ENCODE data around the gene H6PD.

Gene H6PD

DNA sequence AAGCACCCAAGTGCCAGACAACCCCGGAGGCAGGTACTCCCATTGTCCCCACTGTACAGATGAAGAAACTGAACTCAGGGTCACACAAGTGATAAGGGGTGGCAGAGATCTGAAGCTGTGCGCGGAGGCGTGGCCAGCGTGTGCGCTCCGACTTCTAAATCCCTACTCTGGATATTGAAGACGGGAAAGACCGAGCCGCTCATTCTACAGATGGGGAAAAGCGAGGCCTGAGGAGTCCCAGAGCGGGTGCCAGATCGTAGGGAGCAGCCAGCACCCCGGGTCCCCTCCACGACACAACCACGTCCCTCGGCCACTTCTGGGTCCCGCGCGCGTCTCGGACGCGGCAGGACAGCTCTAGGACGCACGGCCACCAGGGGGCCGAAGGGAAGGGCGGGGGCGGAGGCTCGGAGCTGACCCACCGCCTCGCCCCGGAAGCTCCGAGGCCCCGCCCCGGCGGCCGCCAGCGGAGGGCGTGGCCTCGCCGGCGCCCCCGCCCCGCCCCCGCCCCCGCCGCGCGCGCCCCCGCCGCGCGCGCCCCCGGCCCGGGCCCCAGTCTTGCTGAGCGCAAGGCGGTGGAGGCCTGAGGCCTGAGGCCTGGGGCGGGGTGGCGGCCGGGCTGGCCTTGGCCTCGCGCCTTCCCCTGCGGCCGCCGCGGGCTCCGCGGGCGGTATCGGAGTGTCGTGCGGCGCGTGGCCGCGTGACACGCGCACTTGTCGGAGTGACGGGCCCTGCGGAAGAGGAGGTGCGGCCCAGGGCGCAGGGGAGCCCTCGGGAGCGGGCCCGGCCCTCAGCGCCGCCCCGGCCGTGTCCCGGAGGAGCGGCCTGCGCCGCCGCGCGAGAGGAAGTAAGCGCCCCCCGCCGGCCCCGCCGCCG is at the start of gene H6PD:
Gene H6PD, plus strand, starts transcription at position 552 of the 873 bp plus-strand sequence. CDS start 10,161 bp downstream, outside the sequence.
- Histone ChIP-seq H3K27ac (peak within 1 kb of the TSS; percentile 97), H3K4me3 (ENCODE audit: low read depth in 1 of 2, low read length in 1 of 2) (peak within 1 kb of the TSS; percentile 66 to 92), H3K4me1 (ENCODE audit: control insufficient read depth in 1 of 2, insufficient read depth in 1 of 2, low read depth in 1 of 2, low read length in 1 of 2) (peaks cover 83 to 90% of the 10 kb centered on the region in 2 experiments), H3K36me3 (no peaks in the 10 kb centered on the region), H3K27me3 (no peaks in the 10 kb centered on the region), H3K9me3 (no peaks in the 10 kb centered on the region)
- TF ChIP-seq, protein P1, sequence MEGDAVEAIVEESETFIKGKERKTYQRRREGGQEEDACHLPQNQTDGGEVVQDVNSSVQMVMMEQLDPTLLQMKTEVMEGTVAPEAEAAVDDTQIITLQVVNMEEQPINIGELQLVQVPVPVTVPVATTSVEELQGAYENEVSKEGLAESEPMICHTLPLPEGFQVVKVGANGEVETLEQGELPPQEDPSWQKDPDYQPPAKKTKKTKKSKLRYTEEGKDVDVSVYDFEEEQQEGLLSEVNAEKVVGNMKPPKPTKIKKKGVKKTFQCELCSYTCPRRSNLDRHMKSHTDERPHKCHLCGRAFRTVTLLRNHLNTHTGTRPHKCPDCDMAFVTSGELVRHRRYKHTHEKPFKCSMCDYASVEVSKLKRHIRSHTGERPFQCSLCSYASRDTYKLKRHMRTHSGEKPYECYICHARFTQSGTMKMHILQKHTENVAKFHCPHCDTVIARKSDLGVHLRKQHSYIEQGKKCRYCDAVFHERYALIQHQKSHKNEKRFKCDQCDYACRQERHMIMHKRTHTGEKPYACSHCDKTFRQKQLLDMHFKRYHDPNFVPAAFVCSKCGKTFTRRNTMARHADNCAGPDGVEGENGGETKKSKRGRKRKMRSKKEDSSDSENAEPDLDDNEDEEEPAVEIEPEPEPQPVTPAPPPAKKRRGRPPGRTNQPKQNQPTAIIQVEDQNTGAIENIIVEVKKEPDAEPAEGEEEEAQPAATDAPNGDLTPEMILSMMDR (IDR thresholded peaks at IDR 0.05), result peak; percentile 90

DNA sequence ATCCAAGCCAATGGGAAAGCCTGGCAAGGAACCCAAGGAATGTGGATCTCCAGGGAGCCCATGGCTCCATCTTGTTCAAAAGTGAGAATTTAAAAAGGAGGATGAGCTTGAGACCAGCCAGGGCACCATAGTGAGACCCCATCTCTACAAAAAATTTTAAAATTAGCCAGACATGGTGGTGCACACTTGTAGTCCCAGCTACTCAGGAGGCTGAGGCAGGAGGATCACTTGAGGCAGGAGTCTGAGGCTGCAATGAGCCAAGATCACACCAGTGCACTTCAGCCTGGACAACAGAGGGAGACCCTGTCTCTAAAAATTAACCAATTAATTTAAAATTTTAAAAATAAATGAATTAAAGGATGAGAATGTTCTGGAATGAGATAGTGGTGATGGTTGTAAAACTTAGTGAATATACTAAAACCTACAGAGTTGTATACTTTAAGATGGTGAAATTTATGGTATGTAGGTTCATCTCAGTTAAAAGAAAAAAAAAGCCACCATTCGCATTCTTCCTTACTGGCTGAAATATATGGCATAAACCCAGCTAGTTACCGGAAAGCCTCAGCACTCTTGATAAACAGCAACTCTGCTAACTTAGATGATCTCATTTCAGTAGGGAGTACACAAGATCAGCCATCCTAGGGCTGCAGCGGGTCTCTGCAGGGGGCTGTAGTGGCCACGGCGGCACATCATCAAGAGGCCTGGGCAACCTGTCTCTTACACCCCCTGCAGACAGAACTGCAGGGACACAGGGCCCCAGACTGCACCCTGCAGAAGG is 48.3 kb upstream of the H6PD start:
- Histone ChIP-seq H3K9me3 (no peaks in the 10 kb centered on the region), H3K27me3 (peaks cover 36% of the 10 kb centered on the region), H3K36me3 (no peaks in the 10 kb centered on the region), H3K4me1 (ENCODE audit: control insufficient read depth in 1 of 2, insufficient read depth in 1 of 2, low read depth in 1 of 2, low read length in 1 of 2) (peaks cover 20 to 22% of the 10 kb centered on the region in 2 experiments), H3K27ac (no peak overlapping the region), H3K4me3 (ENCODE audit: low read depth in 1 of 2, low read length in 1 of 2) (no peak overlapping the region)
- TF ChIP-seq, protein P1 (IDR thresholded peaks at IDR 0.05), result no peak

DNA sequence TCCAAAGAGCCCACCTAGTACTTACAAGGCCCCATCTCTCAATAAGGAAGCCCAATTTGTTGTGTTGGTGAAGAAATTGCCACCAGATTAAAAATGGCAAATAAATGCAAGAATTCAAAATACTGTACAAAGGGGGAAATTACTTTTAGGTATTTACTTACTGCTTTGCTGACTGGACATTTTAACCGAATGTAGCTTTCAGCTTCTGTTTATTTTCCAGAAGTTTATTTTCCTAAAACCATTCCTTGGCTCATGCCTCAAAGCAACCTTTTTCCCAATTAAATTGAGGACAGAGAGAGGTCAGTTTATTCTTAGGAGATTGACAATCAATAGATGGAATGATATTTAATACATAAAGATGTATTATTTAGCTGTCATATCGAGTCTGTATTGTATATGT is 47.6 kb upstream of the H6PD start:
- Histone ChIP-seq H3K9me3 (no peaks in the 10 kb centered on the region), H3K4me3 (ENCODE audit: low read depth in 1 of 2, low read length in 1 of 2) (no peak overlapping the region), H3K4me1 (ENCODE audit: control insufficient read depth in 1 of 2, insufficient read depth in 1 of 2, low read depth in 1 of 2, low read length in 1 of 2) (peaks cover 12 to 15% of the 10 kb centered on the region in 2 experiments), H3K27ac (no peak overlapping the region), H3K36me3 (no peaks in the 10 kb centered on the region), H3K27me3 (peaks cover 29% of the 10 kb centered on the region)
- TF ChIP-seq, protein P1 (IDR thresholded peaks at IDR 0.05), result no peak

DNA sequence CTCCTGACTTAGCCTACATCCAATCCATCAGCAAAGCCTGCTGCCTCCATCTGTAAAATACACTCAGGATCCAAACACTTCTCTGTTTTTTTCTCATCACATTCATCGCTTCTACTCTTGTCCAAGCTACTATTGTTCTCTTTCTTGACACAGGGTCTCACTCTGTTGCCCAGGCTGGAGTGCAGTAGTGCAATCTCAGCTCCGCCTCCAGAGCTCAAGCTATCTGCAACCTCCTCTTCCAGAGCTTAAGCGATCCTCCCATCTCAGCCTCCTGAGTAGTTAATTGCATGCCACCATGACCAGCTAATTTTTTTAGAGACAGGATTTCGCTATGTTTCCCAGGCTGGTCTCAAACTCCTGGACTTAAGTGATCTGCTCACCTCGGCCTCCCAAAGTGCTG is 44.3 kb upstream of the H6PD start:
- no peak overlapping the region for H3K27ac ChIP-seq
- H3K4me1 ChIP-seq (ENCODE audit: control insufficient read depth in 1 of 2, insufficient read depth in 1 of 2, low read depth in 1 of 2, low read length in 1 of 2), result no peaks in the 10 kb centered on the region
- H3K27me3 ChIP-seq, result no peaks in the 10 kb centered on the region
- H3K4me3 ChIP-seq (ENCODE audit: low read depth in 1 of 2, low read length in 1 of 2), result no peak overlapping the region
- no peaks in the 10 kb centered on the region for H3K9me3 ChIP-seq
- H3K36me3 ChIP-seq, result no peaks in the 10 kb centered on the region
- TF ChIP-seq, protein P1 (IDR thresholded peaks at IDR 0.05), result no peak

DNA sequence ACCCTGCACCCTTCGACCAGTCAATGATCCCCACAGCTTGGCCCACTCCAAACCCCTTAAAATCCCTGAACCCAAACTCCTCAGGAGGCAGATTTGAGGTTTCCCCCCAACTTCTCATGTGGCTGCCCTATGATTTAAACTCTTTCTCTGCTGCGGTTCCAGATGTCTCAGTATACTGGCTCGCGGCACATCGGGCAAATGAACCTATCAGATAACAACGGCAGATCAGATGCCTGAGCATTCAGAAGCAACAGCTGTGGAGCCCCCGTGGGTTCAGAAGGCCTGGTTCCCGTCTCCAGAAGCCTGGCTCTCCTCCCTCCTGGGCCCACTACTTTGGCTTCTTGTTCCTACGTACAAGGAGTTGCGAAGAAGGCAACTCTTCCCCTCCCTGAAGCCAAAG is 43.3 kb upstream of the H6PD start:
- TF ChIP-seq, protein P1 (IDR thresholded peaks at IDR 0.05), result no peak
- no peaks in the 10 kb centered on the region for H3K36me3 ChIP-seq
- no peak overlapping the region for H3K27ac ChIP-seq
- peaks cover 3 to 5% of the 10 kb centered on the region in 2 experiments for H3K4me1 ChIP-seq (ENCODE audit: control insufficient read depth in 1 of 2, insufficient read depth in 1 of 2, low read depth in 1 of 2, low read length in 1 of 2)
- peaks cover 4% of the 10 kb centered on the region for H3K27me3 ChIP-seq
- no peak overlapping the region for H3K4me3 ChIP-seq (ENCODE audit: low read depth in 1 of 2, low read length in 1 of 2)
- no peaks in the 10 kb centered on the region for H3K9me3 ChIP-seq
